Hypothalamus (tissue), 51 donors: ENCODE measurements around the gene OSTN.

Experiments used
- DNase-seq, 51 donors: peaks; one replicate each; lab custom pipeline; 2025; lab: John Stamatoyannopoulos, UW

Gene OSTN

GRCh38 chr3:191302451-191302850 is 103.4 kb downstream of the OSTN start:
- DNase-seq, result no peak

GRCh38 chr3:191303596-191303995 is 104.6 kb downstream of the OSTN start:
- peak in 1 of 51 donors; percentile 7 for DNase-seq

- DNase-seq, result no peak
Observed at GRCh38 chr3:191306428-191306827, 107.4 kb downstream of the OSTN start.

DNA sequence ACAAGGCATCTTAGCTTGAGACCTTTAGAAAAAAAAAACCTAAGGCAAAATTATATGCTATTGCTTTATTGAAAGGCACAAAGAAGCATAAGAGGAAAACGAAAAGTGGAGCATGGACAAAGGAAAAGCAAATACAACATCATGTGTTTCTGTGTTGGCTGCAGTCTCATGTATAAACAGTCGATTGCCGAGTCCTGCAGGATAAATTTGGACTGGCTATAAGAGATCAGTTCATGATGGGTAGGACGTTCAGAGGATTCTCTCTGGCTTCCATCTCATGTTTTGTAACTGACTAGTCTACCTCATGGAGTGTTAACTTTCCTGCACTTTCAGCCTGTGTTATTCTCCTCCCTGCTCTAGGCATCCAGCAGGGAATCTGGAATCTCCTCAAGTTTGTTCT is 108.3 kb downstream of the OSTN start:
- no peak for DNase-seq

GRCh38 chr3:191313296-191313695 is 114.3 kb downstream of the OSTN start:
- no peak for DNase-seq

- no peak for DNase-seq
Observed at GRCh38 chr3:191314109-191314728, 115.2 kb downstream of the OSTN start.
